Activated CD4-positive, CD25-positive, alpha-beta regulatory T cell treated with anti-CD3 and anti-CD28 coated beads, Interleukin-2, amount 50 U/mL, for 24 hours (primary cell): ENCODE data around the gene LRTM2.

Experiments
- ATAC-seq, 2 donors: fragments of 150-1000 bp; cut with Tn5 transposase; one replicate each; pipeline ENCODE4 v1.10.0; 2021; ENCODE audit warnings: mild to moderate bottlenecking in 1 of 2, moderate library complexity in 1 of 2

Gene LRTM2

DNA sequence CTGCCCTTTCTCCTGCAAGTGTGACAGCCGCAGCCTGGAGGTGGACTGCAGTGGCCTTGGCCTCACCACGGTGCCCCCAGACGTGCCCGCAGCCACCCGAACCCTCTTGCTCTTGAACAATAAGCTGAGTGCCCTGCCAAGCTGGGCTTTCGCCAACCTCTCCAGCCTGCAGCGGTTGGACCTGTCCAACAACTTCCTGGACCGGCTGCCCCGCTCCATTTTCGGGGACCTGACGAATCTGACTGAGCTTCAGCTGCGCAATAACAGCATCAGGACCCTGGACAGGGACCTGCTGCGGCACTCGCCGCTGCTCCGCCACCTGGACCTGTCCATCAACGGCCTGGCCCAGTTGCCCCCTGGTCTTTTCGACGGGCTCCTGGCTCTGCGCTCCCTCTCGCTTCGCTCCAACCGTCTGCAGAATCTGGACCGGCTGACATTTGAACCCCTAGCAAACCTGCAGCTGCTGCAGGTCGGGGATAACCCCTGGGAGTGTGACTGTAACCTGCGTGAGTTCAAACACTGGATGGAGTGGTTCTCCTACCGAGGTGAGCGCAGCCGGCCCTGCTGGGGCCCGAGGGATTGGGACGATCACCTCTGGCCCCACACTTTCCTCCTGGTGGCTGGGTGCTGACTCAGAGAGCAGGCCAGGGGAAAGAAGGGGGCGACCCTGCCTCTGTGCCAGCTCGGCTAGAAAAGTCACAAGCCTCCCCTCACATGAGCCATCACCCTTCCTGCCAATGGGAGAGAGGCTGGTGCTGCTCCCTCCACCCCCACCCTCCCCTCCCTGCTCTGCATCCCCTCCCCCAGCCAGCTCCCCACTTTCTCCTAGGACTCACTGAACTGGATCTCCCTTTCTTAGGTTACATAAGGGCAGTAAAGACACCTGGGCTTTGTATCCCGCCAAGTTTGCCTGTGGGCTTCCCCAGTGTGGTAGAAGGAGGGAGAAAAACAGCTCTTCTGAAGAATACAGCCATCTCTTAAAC, 10.9 kb downstream of the LRTM2 start:
- ATAC-seq = no peak

DNA sequence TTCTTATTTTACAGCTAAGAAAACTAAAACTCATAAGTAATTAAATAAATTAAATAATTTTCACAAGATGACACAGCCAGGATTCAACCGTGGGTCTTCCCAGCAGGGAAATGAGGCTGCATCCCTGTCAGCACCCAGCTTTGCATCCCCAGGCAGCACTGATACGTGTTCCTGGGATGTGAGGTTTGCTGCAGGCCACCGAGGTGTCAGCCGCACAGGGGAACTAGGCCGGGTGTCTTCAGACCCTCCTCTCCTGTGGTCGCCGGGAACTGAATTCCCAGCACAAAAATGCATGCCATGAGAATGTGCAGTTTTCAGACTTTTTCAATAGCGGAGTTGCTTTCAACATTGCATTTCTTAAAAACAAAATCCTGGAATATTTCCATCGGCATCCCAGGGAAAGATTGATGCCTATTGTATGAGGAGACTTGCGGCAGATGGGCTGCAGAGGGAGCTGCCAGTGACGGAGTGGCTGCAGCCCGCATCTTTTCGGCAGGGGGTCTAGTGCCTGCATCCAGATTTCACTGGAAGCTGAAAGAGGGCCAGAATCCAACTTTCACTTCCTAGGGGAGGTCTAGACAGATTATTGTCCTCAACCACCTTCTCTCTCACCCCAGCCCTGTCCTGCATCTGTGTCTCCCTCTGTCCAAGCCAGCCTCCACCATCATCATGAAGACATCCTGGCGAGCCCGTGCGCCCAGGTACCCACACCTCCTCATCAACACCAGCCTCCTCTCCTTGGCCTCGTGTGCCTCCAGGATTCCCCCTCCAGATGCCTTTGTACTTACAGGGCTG, 12.6 kb downstream of the LRTM2 start:
- ATAC-seq = no peak

DNA sequence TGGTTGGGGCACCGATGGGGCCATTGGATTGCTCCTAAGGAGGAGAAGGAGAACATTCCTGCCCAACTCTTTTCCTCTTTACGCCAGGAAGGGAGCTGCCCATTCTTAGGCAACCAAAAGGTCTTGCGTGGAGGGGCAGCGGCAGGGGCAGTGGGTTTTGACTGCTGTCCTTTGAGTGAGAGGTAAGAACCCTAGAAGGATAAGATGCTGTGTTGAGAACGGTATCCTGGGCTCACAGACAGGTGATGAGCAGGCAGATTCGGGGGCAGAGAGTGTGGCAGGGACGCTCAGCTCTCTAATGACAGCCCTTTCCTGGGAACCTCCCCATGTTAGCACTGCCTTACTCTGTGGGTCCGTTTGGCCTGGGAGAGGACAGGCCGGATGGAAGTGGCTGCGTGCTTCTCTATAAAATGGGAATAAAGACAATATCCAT, 13.2 kb downstream of the LRTM2 start:
- ATAC-seq = no peak

DNA sequence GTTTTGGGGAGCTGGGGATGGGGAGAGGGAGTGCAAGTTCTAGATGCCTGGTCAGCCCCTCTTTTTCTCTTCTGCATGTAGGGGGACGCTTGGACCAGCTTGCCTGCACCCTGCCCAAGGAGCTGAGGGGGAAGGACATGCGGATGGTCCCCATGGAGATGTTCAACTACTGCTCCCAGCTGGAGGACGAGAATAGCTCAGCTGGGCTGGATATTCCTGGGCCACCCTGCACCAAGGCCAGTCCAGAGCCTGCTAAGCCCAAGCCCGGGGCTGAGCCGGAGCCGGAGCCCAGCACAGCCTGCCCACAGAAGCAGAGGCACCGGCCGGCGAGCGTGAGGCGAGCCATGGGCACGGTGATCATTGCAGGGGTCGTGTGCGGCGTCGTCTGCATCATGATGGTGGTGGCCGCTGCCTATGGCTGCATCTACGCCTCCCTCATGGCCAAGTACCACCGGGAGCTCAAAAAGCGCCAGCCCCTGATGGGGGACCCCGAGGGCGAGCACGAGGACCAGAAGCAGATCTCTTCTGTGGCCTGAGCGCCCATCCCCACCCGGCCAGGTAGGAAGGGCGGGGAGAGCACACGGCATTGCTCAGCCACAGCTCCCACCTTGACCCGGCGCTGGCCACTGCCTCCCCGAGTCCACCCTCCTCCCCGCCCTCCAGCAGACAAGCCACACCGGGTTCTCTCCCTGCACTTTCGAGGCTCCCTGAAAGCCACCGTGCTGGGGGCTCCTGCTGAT, 14.0 kb downstream of the LRTM2 start:
- ATAC-seq = no peak

DNA sequence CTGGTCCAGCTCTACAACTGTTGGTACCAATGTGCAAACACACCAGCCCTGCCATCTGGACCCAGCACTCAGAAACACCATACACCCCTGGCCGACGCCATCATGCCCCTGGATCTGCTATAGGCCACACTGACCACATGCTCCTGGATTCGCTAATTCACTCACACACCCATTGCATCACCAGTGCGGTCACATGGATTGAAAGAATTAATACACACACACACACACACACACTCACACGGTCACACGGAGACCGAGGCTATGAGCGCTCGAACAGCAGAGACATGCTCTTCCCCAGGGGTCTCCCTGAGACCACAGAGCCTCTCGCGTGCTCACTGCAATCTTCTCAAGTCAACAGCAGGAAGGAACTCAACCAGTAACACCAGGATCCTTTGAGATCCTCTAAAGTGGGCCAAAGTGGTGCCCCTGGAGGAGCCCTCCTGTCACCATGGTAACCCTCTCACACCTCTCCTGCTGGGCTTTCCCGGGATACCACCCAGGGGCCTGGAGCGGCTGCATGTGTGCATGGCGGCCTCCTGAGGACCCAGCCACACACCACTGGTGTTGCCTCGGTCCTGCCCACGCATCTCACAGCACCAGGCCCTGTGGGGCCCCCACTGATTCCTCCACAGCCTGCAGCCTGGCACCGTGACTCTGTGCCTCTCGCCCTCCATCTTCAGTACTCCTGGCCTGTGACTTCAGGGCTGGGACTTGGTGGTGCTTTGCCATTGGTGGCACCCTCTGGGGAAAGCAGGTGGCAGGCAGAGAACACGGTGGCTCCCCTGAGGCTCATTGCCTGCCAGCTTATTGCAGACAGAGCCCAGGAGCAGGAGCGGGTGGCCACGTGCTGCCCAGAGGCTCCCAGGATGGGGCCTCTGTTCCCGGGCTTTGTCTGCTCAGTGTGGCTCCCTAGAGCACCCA, 15.1 kb downstream of the LRTM2 start:
- no peak for ATAC-seq

DNA sequence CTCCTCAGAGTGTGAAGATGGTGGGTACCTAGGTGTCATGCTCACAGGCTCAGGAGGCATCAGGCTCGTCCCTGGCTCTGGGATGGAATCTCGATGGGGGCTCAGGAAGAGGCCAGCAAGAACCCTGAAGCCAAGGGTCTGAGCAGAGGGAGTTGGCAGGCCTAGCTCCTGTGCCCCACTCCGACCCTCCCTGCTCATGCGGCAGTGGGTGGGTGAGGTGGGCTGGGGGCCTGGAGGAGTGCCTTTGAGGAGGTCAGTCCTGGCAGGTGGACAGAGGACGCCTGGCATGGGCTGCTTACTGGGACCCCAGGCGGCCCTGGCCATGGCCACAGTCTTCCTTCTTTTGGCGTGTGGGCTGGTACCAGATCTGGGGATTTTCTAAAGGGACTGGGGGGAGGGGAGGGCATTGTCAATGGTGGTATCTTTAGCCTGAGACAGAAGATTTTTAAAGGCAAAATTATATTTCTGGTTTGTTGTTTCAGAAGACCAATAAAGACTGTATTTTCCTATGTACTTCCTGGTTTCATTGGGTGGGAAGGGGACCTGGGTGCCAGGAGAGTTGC, 16.0 kb downstream of the LRTM2 start:
- ATAC-seq = no peak

DNA sequence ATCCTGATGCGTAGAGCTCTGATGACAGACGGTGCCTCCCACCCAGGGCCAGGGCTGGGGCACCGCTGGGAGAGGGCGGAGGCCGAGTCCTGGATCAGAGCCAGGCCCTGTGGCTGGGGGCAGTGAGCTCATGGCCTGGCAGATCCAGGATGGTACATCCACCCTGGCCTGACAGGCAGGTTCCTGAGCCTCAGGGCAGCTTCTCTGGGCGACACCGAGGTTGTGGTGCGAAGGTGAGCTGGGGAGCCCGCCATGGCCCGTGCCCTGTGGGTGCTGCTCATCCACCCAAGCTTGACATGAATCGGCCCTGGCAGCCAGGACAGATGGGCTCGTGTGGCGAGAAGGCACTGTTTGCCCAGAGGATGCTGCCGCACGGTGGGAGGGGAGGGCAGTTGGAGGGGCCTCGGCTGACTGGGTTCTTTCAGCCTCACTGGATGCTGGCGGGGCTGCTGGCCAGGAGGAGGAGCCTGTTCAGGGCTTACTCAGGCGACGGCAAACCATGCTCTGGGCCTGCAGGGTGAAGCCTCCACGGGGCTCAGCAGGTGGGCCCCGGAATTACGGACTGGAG, 16.6 kb downstream of the LRTM2 start:
- ATAC-seq = no peak

DNA sequence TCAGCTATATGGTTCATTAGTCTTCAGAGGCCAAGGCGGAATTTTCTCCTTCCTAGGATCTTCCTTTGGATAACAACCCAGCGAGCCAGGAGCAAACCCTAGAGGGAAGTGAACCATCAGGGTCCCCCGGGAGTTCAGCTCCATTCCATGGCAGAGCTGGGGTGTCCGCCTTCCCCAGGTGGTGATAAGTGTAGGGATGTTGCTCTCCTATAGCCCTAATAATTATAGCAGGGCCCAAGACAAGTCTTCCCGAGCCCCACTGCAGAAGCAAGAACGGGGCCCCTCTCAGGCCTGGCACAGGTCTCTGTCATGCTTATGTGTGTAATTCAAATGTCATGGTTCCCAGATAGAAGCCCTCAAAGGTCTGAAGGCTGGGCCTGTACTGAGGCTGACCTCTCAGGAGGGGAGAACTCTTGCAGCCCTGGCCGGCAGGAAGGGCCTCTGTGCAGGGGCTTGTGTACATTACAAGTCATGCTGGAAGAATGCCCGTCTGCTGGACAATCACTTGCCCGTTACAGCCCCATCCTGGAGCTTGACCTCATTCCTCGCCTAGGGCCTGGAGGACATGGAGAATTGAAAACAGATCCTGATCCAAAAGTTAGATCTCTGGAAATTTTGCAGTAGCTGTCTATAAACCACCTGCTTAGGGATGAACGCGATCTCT, 17.3 kb downstream of the LRTM2 start:
- no peak for ATAC-seq

DNA sequence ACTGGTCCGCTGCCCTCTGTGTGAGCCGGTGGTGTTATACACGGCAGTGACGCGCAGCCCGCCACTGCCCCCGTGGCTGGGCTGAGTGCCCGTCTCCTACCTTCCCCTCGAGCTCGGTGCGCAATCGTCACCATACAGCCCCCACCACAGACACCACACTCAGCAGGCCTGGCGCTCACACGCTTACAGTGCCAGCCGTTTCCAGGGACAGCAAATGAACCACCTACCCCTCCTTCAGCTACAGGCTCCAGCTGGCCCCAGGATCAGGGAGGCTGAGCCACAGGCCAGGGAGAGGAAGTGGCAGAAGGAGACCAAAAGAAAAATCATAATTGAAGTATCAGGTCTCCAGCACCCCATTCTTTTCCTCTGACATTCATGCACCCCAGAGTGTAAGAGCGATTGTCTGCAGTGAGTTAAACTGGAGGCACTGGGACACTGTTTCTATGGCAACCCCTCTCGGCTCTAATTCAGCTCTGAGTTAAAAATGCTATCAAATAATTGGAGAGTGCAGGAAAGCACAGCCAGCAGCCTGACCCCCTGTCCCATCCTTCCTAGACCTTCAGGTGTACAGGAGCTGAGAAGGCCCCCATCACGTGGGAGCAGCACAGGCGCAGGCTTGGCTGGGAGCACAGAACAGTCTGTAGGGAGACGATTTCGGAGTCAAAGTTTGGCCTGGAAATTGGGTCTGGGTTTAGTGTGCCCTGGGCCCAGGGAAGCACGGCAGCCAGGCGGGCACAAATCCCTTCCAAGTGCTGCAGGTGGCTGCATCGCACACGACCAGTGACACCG, 18.0 kb downstream of the LRTM2 start:
- no peak for ATAC-seq

DNA sequence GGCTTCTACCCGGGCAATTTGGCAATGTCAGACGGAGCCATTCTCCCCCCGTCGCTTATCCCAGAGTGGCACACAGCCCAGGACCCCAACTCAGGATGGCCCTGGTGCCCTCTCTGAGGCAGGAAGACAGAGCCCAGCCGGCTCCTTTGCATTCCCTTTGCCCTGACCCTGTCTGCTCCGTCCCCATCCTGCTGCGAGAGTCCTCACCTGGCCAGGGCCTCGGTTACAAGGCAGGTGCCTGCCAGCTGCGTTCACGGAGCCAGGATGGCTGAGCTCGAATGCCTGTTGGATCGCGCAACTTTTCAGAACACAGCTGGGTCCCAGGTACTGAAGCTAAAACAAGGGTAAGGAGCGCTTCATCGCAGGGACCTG, 18.6 kb downstream of the LRTM2 start:
- ATAC-seq = no peak

DNA sequence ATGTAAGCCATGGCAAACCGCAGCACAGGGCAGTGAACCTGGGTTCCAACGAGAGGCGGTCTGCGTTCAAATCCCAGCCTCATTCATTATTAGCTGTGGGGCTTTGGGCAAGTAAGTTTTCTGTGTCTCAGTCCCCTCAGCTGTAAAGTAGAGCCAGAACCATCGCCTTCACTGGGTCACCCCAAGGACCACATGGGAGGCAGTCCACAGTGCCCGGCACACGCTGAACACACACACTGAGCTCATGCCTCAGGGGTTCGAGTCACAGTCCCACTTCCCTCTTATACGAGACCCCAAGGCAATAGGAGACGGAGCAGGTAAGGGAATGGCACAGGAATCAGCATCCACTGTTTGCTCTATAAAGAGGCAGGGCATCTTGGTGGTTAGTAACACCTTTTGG, 19.1 kb downstream of the LRTM2 start:
- no peak for ATAC-seq

DNA sequence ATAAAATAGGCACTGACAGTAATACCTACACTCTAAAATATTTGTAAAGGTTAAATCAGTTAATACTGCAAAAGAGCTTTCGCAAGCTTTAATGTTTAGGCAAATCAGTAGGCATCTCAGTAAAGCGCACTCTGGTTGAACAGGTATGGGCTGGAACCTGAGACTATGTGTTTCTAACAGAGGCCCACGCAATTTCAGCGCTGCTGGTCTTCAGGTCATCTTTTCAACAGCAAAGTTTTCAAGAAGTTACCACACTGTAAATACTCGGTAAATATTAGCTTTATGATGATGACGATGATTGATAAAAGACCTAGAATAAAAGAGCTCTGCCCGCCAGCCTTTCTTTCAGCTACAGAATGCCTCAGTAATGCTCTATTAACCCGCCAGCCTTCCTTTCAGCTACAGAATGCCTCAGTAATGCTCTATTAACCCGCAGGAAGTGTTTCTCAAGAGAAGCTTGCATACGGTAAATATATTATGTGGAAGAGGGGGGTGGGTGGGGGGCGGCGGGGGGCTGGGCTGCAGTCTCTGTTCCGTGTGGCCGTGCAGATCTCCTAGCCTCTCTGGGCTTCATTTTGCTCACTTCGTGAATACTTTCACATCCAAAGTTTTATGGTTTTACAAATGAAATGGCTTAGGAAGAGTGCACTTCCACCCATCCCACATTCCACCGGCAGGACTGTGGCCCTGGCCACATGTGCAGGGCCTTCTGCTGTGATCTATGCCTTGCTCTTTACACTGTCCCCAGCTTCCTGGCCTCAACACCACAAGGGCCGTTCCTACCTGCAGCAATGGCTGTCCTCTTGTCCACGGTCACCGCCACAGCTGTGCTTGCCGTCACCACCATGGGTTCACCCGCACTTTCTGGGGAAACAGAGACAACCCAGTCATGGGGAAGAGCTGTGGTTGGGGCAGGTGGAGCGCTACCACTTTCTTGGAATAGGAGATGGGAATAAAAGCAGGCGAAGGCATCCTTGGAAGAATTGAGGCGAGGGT, 19.9 kb downstream of the LRTM2 start:
- ATAC-seq = no peak

DNA sequence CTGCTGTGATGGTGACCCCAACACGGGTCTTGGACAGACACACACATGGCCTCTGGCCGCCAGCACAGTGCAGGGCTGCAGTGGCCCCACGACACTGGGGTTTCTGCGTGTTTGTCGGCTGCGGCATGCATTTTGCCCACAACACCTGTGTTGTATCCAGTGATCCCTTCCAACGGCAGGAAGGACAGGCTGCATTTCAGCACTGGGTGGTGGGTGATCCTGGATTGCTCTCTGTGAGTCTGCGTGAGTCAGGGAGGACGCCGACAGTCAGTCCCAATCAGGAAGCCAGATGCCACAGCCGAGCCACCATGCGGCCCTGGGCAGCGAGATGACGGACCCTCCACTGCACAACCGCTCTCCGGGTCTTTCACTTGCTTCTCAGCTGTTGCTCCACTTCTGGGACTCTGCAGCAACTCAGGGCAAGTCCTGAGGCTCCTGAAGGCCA, 20.6 kb downstream of the LRTM2 start:
- no peak for ATAC-seq

DNA sequence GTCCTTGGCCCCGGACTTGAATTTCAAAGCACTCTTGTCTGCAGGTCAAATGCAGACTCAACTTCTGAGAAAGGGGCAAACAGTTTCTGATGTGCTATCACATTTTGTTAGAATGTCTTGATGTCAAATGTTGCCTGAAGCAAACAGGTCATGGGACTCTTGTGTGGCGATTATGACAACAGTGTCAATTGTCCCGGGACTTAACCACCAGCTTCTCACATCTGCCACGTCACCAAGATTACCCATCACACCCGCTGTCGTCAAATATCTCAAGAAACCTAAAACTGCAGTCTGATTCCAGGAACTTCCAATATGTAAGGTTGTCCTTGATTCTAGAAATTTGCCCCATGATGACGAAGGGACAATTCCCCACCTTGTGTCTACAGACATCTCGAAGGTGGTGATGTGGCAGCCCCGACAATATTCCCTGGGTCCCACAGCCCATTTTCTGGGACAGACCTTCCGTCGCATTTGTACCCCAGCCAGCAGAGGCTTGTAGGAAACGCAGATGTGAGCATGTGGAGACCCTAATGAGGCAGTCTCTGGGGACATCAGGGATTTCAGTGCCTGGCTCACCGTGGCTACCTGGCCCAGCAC, 21.3 kb downstream of the LRTM2 start:
- ATAC-seq = no peak

DNA sequence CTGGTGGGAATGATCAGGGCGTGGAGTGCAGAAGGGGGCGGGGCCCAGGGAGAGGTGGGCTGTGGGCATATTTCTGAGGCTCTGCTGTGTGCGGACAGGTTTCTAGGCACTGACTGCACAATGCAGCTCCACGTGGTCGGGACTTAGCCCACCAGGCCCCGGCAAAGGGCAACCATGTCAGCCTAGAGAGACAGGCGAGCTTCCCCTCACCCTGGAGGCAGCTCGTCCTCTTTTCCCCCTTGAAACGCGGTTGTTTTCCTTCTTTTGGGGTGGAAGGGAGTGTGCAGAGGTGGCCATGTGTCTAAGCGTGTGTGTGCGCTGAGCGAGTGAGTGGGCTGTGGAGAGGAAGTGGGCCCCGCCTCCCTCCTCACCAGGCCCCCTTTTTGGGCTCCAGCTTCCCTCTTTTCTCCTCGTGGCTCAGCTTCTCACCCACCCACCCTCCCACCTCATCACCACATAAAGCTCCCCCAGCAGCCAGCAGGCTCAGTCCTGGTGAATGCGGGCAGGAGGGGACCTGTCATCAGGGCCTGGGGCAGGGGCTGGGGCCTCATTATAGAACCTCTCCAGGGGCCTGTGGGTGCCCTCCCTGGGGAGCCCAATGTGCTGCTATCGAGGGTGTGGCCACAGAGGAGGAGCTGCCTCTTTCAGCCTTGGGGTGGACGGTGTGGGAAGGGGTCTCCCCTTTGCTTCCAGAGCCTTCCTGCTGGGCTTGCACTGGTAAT, 22.0 kb downstream of the LRTM2 start:
- no peak for ATAC-seq

DNA sequence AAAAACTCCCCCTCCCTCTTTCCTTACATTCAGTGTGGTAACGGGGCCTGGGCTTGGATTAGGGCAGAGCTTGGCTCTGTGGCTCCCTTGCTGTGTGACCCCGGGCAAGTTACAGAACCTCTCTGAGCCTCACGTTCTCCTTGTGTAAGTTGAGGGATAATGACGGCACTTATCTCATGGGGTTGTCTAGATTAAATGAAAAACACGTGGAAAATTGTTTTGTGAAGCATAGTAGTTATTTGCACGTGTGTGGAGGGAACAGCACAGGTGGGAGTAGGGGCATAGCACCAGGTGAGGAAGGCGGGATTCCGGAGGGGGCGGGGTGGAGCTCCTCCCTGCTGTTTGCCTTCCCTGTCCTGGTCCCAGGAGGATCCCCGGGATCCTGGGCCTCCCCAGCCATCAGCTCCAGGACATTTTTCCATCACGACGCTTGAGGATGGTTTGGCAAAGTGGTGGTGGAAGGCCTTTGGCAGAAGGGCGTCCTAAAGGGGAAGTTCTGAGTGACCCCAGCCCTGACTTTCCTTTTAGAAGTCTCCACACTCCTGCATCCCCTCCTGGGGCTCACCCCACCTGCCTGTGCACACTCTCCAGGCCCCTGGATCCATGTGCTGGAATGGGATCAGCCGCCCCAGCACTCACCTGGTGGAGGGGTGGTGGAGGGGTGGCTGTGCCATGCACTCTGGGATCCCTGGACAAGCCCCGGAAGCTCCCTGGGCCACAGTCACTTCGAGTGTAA, 22.7 kb downstream of the LRTM2 start:
- ATAC-seq = no peak

DNA sequence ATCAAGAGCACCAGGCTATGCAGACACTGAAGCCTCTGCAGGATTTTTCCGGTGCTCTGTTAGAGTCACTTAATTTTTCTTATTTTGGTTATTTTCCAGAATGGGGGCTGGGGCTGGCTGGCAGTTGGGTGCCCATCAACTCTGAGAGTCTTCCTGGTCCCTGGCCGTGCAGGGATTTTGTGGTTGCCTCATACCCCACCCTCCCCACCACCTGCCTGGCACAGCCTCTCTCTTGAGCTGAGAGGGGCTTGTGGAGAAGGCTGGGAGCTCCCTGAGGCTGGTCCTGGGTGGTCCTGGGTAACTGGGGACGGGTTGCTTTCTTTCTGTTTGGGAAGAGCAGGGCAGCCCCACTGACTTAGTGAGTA, 23.3 kb downstream of the LRTM2 start:
- ATAC-seq = no peak
